HG03060 (cell line): Measurements from ENCODE around the gene KCNV2.

Experiments
- ATAC-seq: cut with Tn5 transposase; IDR thresholded peaks from one replicate; pipeline ENCODE4 v1.9.1; 2021; ENCODE audit warnings: low read depth, moderate number of reproducible peaks; ENCODE audit not compliant: unreplicated experiment

The KCNV2 gene

GRCh38 chr9:2755285-2755684 lies 38.0 kb downstream of the KCNV2 start:
- ATAC-seq, result no peak

- ATAC-seq, result no peak
Measured at GRCh38 chr9:2758162-2758897, 41.0 kb downstream of the KCNV2 start.

- no peak for ATAC-seq
Measured at GRCh38 chr9:2758898-2759510, 41.7 kb downstream of the KCNV2 start.

- no peak for ATAC-seq
Measured at GRCh38 chr9:2761424-2761823, 44.1 kb downstream of the KCNV2 start.

- ATAC-seq, result peak; percentile 48
Measured at GRCh38 chr9:2764353-2764752, 47.0 kb downstream of the KCNV2 start.

GRCh38 chr9:2765250-2765880 lies 48.1 kb downstream of the KCNV2 start:
- no peak for ATAC-seq

- no peak for ATAC-seq
Measured at GRCh38 chr9:2767800-2768677, 50.7 kb downstream of the KCNV2 start.

GRCh38 chr9:2771087-2771486 lies 53.8 kb downstream of the KCNV2 start:
- ATAC-seq, result no peak

- ATAC-seq, result no peak
Measured at GRCh38 chr9:2771661-2772060, 54.4 kb downstream of the KCNV2 start.

- ATAC-seq, result no peak
Measured at GRCh38 chr9:2777454-2777853, 60.1 kb downstream of the KCNV2 start.

- ATAC-seq, result no peak
Measured at GRCh38 chr9:2778816-2779215, 61.5 kb downstream of the KCNV2 start.
